Left forelimb (tissue), 1 donor: ENCODE measurements around the gene ARTN.

Experiments
- DNase-seq: peaks from one replicate; pipeline ENCODE4 v3.0.0-alpha.2; 2018; ENCODE audit warnings: low spot score

Gene ARTN, protein sequence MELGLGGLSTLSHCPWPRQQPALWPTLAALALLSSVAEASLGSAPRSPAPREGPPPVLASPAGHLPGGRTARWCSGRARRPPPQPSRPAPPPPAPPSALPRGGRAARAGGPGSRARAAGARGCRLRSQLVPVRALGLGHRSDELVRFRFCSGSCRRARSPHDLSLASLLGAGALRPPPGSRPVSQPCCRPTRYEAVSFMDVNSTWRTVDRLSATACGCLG

GRCh38 chr1:43933386-43934100 lies at the start of gene ARTN:
Gene ARTN (plus strand): TSS chr1:43933801. CDS start chr1:43935657, 1,856 bp downstream.
- no peak for DNase-seq

DNA sequence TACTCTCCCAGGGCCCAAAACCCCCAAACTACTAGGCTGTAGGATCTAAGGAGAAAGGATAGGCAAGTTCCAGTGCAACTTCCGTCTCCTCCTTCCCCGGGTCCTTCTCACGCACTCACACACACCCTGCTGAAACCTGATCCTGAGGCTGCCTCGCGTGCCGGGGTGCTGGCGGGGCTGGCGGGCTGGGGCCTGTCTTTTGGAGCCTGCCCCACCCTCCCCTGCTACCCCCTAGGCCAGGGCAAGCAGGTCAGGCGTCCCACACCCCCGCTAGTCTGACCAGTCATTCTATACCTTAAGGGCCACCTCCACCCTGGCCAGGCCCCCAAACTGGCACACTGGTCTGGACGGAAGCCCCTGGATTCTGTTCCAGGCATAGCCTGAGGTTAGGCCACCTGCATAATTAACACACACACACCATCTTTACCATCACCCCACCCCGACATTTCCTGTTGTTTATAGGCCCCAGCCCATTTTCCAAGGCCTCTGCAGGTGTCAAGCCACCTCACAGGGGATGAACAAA lies 48.3 kb upstream of the ARTN start:
- DNase-seq, result no peak

- no peak for DNase-seq
Observed at GRCh38 chr1:43887748-43888147, 45.9 kb upstream of the ARTN start.

- DNase-seq, result no peak
Observed at GRCh38 chr1:43890815-43891214, 42.8 kb upstream of the ARTN start.

- no peak for DNase-seq
Observed at GRCh38 chr1:43893006-43893405, 40.6 kb upstream of the ARTN start.

GRCh38 chr1:43898981-43899380 lies 34.6 kb upstream of the ARTN start:
- no peak for DNase-seq

- DNase-seq, result no peak
Observed at GRCh38 chr1:43900386-43900785, 33.2 kb upstream of the ARTN start.

GRCh38 chr1:43901196-43901961 lies 32.2 kb upstream of the ARTN start:
- no peak for DNase-seq

- DNase-seq, result no peak
Observed at GRCh38 chr1:43902058-43902831, 31.4 kb upstream of the ARTN start.

- DNase-seq, result peak; percentile 44
Observed at GRCh38 chr1:43904660-43905551, 28.7 kb upstream of the ARTN start.

DNA sequence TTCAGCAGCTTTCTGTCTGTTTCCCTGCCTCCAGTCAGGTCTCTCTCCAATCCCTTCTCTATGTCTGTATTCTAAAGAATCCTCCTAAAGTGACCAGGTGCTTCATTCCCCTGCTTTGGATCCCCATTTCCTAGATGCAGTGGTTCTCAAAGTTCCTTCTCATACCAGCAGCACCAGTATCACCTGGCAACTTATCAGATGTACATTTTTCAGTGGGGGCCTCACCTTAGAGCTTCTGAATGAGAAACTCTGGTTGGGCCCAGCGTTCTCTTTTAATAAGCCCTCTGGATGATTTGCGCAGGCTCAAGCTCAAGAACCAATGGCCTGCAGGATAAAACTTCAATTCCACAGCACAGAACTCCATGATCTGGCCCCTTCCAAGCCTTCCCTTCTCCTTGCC lies 25.4 kb upstream of the ARTN start:
- DNase-seq, result no peak

- DNase-seq, result no peak
Observed at GRCh38 chr1:43908858-43909257, 24.7 kb upstream of the ARTN start.

GRCh38 chr1:43910343-43910742 lies 23.3 kb upstream of the ARTN start:
- no peak for DNase-seq

GRCh38 chr1:43912607-43913006 lies 21.0 kb upstream of the ARTN start:
- DNase-seq, result peak; percentile 67

GRCh38 chr1:43913051-43913501 lies 20.5 kb upstream of the ARTN start:
- no peak for DNase-seq

GRCh38 chr1:43913666-43914360 lies 19.8 kb upstream of the ARTN start:
- no peak for DNase-seq

DNA sequence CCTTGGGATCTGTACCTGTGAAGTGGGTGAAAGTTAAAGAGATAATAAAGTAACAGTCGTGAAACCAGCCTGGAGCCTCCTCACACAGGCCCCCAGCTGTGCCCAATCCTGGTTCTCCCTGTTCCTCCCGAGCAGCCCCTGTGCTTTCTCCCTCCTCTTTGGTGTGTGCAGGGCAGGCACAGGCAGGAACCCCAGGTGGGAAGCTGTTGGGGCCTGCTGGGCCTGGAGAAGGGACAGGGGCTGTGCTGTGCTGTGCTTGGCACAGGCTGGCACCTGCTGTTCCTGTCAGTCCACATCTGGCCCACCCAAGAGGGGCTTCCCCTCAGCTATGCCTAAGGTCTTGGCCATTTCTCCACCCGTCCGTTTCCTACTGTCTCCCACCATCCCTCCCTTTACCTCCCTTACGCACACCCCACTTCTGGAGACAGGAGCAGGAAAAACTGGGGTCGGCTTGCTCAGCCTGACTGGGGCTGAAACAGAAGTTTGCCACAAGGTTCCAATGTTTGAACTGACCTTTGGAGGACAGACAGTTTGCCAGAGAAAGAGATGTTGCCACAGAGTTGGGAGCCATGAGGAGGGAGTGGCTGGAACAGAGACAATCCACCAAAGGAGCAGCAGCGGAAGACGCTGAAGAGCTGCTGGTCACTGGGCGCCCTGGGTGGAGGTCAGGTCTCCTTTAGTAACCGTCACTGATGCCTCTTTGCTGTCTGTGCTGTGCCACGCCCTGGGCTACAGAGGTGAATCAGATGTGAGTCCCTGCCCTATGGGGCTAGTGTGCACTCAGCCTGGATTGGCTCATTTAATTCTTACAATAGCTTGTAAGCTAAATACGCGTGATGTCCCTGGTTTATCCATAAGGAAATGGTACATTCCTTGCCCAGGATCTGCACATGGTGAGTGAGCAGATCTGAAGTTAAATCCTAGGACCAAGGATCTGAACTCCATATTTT lies 18.8 kb upstream of the ARTN start:
- no peak for DNase-seq

DNA sequence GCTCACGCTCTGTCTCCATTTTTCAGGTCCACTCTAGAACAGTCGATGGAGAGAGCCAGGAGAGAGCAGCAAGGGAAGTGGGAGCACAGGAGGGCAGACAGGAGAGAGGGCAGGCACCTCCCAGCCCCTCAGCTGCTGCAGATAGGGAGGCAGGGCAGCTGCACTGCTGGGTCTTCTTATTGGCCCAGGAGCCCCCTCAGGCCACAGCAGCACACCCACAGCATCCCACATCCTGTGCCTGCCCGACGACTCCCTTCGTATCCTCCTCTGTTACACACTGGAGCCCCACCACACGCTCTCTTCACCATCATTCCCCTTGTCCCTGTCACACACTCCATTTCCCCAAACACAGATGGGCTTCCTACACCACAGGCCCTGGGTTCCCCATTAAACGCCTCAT lies 13.7 kb upstream of the ARTN start:
- no peak for DNase-seq

DNA sequence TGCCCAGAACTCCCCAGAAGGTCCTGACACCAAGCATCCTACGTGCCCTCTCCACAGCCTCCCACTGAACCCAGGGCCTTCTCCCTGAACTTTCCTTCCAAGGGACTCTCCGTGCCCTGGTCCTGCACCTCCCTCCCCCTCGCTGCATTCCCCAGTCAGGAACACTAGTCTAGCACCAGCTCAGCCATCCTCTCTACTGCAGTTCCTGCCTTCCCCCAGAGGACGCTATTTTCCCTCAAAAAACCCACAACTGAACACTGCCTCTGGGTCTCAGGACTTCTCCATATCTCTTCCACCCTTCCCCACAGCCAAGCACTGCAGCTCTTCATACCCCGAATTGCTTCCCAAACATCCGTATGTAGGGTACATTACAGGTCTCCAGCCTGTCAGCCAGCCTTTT lies 12.6 kb upstream of the ARTN start:
- DNase-seq, result no peak
